OCI-LY7 (cell line): ENCODE data around the gene ARHGAP4. TPM values are rescaled to one million over a fixed set of nuclear protein-coding genes. Genes with fewer than 3 reads are reported as not detected.

Source experiments
- BruUV-seq: library from RNA; stranded (reverse); fragments of 400-500 nt; replicated peaks from 2 replicates; lab custom pipeline; 2021; lab: Mats Ljungman, UMichigan
- CTCF ChIA-PET: fragments of 300-600 bp; sonication (Branson Sonifier 250); formaldehyde crosslinking; loops from one replicate; lab custom pipeline; 2022; ENCODE audit warnings: antibody characterized with exemption; ENCODE audit not compliant: unreplicated experiment; lab: Charles Lee
- POLR2A ChIA-PET: fragments of 300-600 bp; sonication (Branson Sonifier 250); formaldehyde crosslinking; loops from one replicate; lab custom pipeline; 2022; ENCODE audit warnings: antibody characterized with exemption; lab: Charles Lee
- DNase-seq: peaks from one replicate; pipeline ENCODE4 v3.0.0-alpha.2; 2015; ENCODE audit warnings: low spot score
- H2AFZ ChIP-seq: fragments of 200-600 bp; sonication (generic), shearing (Covaris generic); 2 replicates; pipeline ENCODE4 v1.6.1; 2014; ENCODE audit warnings: mild to moderate bottlenecking, antibody characterized with exemption, low read length, moderate library complexity
- H3K27ac ChIP-seq: fragments of 200-600 bp; sonication (generic); 2 replicates; pipeline ENCODE4 v1.5.1; 2014; ENCODE audit warnings: mixed run types, low read depth, mild to moderate bottlenecking, moderate library complexity, low read length, inconsistent platforms; ENCODE audit not compliant: poor library complexity, severe bottlenecking
- H3K36me3 ChIP-seq: fragments of 200-600 bp; sonication (generic); 2 replicates; pipeline ENCODE4 v1.6.1; 2014; ENCODE audit warnings: mild to moderate bottlenecking, antibody characterized with exemption, low read length, moderate library complexity, mixed read lengths; ENCODE audit not compliant: insufficient read depth
- H3K4me1 ChIP-seq: fragments of 200-600 bp; sonication (generic); 2 replicates; pipeline ENCODE4 v1.5.1; 2014; ENCODE audit warnings: mild to moderate bottlenecking, low read length; ENCODE audit not compliant: insufficient read depth, poor library complexity, severe bottlenecking
- H3K4me2 ChIP-seq: fragments of 200-600 bp; sonication (generic); 2 replicates; pipeline ENCODE4 v1.6.1; 2014; ENCODE audit warnings: mild to moderate bottlenecking, low read length
- H3K4me3 ChIP-seq: fragments of 200-600 bp; sonication (generic); 2 replicates; pipeline ENCODE4 v1.5.1; 2014; ENCODE audit warnings: mild to moderate bottlenecking, low read depth, low read length; ENCODE audit not compliant: poor library complexity, severe bottlenecking
- H3K79me2 ChIP-seq: fragments of 200-600 bp; sonication (generic); 2 replicates; pipeline ENCODE4 v1.6.1; 2016; ENCODE audit warnings: low read depth, mild to moderate bottlenecking, low read length, moderate library complexity, mixed read lengths; ENCODE audit not compliant: insufficient read depth
- H3K9me2 ChIP-seq: fragments of 200-600 bp; sonication (generic); 2 replicates; pipeline ENCODE4 v1.6.1; 2016; ENCODE audit warnings: mild to moderate bottlenecking, low read length, mixed read lengths; ENCODE audit not compliant: insufficient read depth
- H3K9me3 ChIP-seq: fragments of 200-600 bp; sonication (generic); 2 replicates; pipeline ENCODE4 v1.6.1; 2014; ENCODE audit warnings: mild to moderate bottlenecking, mixed run types, low read length, mixed read lengths
- H4K20me1 ChIP-seq: fragments of 200-600 bp; sonication (generic); 2 replicates; pipeline ENCODE4 v1.6.1; 2014; ENCODE audit warnings: mild to moderate bottlenecking, antibody characterized with exemption, low read length, moderate library complexity, mixed read lengths; ENCODE audit not compliant: insufficient read depth
- CTCF ChIP-seq: fragments of 200-600 bp; sonication (generic); conservative IDR thresholded peaks from 2 replicates; pipeline ENCODE4 v1.5.1; 2014; ENCODE audit warnings: mild to moderate bottlenecking, antibody characterized with exemption, low read length, moderate library complexity, mixed read lengths
- EZH2phosphoT487 ChIP-seq: fragments of 200-600 bp; sonication (generic); IDR thresholded peaks from 2 replicates; pipeline ENCODE4 v1.6.1; 2018; ENCODE audit warnings: low read depth, borderline replicate concordance, mild to moderate bottlenecking, mixed run types, antibody characterized with exemption, low read length, moderate library complexity, mixed read lengths
- intact Hi-C: fragments of 100-400 bp; cut with micrococcal nuclease; formaldehyde crosslinking; loops from one replicate; pipeline ENCODE4 v1.10.0; 2022; ENCODE audit not compliant: unreplicated experiment
- total RNA-seq, 2 experiments: library from RNA; depleted of rRNA in 1 of 2; stranded (reverse); fragments of >200 nt in 1 of 2; shearing (Covaris generic) in 1 of 2; gene quantifications; 2 replicates each; pipeline ENCODE4 v1.2.3, GENCODE V29; 2014 to 2022

The ARHGAP4 gene
- total RNA-seq, 2 experiments from 2014 or later, result 126 to 128 TPM

- Histone ChIP-seq H3K9me3 (no peaks in the 10 kb centered on the region), H3K4me1 (no peaks in the 10 kb centered on the region), H2AFZ (no peak overlapping the region), H3K36me3 (no peaks in the 10 kb centered on the region), H3K4me3 (no peak overlapping the region), H3K9me2 (no peaks in the 10 kb centered on the region), H3K27ac (no peak overlapping the region), H3K79me2 (no peaks in the 10 kb centered on the region), H4K20me1 (no peaks in the 10 kb centered on the region), H3K4me2 (no peak overlapping the region)
- no peak for DNase-seq
- intact Hi-C loops, result loop anchor here (5.0 to 10.0 kb wide), 2 partner anchors 56 to 118 kb away; partner anchors contain the start of gene PLXNB3
- TF ChIP-seq CTCF (no peak), EZH2phosphoT487 (no peak)
- CTCF ChIA-PET, result no interaction called here
- BruUV-seq, result no TSS peak
- POLR2A ChIA-PET, result no interaction called here
Observed at GRCh38 chrX:153880440-153880815, 45.6 kb downstream of the ARHGAP4 start.

DNA sequence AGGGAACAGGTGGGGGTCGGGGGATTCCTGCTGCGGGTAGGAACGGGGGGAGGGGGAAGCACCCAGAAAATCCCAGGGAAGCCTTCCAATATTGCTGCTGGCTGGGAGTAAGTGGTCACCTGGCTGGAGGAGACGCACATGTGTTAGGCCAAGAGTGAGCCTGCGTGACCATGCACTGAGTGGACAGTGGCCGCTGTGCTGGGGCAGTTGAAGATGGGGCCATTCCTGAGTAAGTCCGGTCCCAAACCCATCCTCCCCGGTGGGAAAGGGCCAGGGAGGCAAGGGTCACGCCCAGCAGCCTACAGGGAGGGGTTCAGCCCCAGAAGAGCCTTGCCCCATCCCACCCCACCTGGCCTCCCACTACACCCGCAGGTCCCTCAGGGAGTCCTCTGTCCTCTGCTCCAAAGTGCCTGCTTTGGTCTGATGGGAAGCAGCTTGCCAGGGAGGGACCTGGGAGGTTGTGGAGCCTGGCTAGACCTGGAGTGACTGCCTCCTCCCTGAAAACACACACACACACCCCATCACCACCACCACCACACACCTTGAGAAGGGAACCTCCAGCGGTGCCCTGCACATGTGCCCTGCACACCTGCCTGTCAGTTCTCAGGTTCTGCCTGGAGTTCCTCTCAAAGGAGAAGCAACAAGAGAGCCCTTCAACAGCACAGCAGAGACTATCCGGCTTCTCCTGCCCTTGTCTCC is 46.2 kb downstream of the ARHGAP4 start:
- H3K36me3 ChIP-seq, result no peaks in the 10 kb centered on the region
- no peak overlapping the region for H2AFZ ChIP-seq
- no peak overlapping the region for H3K27ac ChIP-seq
- BruUV-seq, result no TSS peak
- no peaks in the 10 kb centered on the region for H3K4me1 ChIP-seq
- intact Hi-C loops, result loop anchor here (5.0 to 10.0 kb wide), 2 partner anchors 55 to 118 kb away; partner anchors contain the start of gene PLXNB3
- TF ChIP-seq CTCF (no peak), EZH2phosphoT487 (no peak)
- H3K4me3 ChIP-seq, result no peak overlapping the region
- ChIA-PET POLR2A (no interaction called here), CTCF (no interaction called here)
- no peak overlapping the region for H3K4me2 ChIP-seq
- H4K20me1 ChIP-seq, result no peaks in the 10 kb centered on the region
- no peaks in the 10 kb centered on the region for H3K9me2 ChIP-seq
- no peaks in the 10 kb centered on the region for H3K9me3 ChIP-seq
- H3K79me2 ChIP-seq, result no peaks in the 10 kb centered on the region
- no peak for DNase-seq

- CTCF ChIA-PET, result no interaction called here
- H3K4me1 ChIP-seq, result no peaks in the 10 kb centered on the region
- no peak overlapping the region for H3K4me3 ChIP-seq
- no peaks in the 10 kb centered on the region for H3K79me2 ChIP-seq
- no peak overlapping the region for H3K4me2 ChIP-seq
- H2AFZ ChIP-seq, result no peak overlapping the region
- POLR2A ChIA-PET, result no interaction called here
- no peaks in the 10 kb centered on the region for H3K9me2 ChIP-seq
- intact Hi-C loops, result no loop called here
- no peak overlapping the region for H3K27ac ChIP-seq
- no TSS peak for BruUV-seq
- no peaks in the 10 kb centered on the region for H4K20me1 ChIP-seq
- no peaks in the 10 kb centered on the region for H3K36me3 ChIP-seq
- no peak for DNase-seq
- H3K9me3 ChIP-seq, result no peaks in the 10 kb centered on the region
- no peak for TF ChIP-seq EZH2phosphoT487
- TF ChIP-seq CTCF, result no peak
Observed at GRCh38 chrX:153878969-153879653, 47.0 kb downstream of the ARHGAP4 start.
